MG63 (cell line): ENCODE data around the gene IQGAP2. TPM values are rescaled to one million over a fixed set of nuclear protein-coding genes. Genes with fewer than 3 reads are reported as not detected.
"Not testable (repeated sequence)": the region's sequence is repeated elsewhere in the genome, so short reads cannot be mapped to it uniquely, and the experiment has no call there.

Source experiments
- DNase-seq: peaks from one replicate; pipeline ENCODE4 v3.0.0-alpha.2; 2020
- H3K27me3 ChIP-seq: fragments of 250-450 bp; sonication (Bioruptor Pico); 2 replicates; pipeline ENCODE4 v1.5.1; 2020; ENCODE audit warnings: mild to moderate bottlenecking, moderate library complexity
- H3K36me3 ChIP-seq: fragments of 250-450 bp; sonication (Bioruptor Pico); 2 replicates; pipeline ENCODE4 v1.5.1; 2020; ENCODE audit warnings: mild to moderate bottlenecking, moderate library complexity
- H3K4me3 ChIP-seq: fragments of 250-450 bp; sonication (Bioruptor Pico); 2 replicates; pipeline ENCODE4 v1.5.1; 2020; ENCODE audit warnings: mild to moderate bottlenecking, moderate library complexity
- H3K9me3 ChIP-seq: fragments of 250-450 bp; sonication (Bioruptor Pico); 2 replicates; pipeline ENCODE4 v1.5.1; 2020; ENCODE audit warnings: mild to moderate bottlenecking, moderate library complexity
- total RNA-seq: library from RNA; depleted of rRNA; stranded (reverse); fragments of >200 nt; shearing (Covaris generic); gene quantifications from 2 replicates; pipeline ENCODE4 v1.2.3, GENCODE V29; 2014; ENCODE audit warnings: low replicate concordance

The IQGAP2 gene
- total RNA-seq, 1 experiment from 2014 or later: 12.3 TPM

DNA sequence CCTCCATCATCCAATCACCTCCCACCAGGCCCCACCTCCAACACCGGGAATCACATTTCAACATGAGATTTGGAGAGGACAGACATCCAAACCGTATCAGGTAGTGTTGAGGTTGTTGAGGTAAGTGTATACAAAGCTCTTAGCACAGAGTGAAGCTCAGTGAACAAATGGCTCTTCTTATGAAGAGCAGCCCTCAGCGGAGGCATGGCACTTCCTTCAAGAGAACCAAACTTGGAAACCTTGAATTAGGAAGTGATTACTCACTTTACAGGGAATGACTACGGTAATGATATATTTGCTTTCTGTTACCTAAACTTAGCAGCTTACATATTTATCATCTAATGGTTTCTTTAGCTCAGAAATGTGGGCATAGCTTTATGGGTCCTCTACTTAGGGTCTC, 92.8 kb downstream of the IQGAP2 start:
- H3K36me3 ChIP-seq: no peaks in the 10 kb centered on the region

DNA sequence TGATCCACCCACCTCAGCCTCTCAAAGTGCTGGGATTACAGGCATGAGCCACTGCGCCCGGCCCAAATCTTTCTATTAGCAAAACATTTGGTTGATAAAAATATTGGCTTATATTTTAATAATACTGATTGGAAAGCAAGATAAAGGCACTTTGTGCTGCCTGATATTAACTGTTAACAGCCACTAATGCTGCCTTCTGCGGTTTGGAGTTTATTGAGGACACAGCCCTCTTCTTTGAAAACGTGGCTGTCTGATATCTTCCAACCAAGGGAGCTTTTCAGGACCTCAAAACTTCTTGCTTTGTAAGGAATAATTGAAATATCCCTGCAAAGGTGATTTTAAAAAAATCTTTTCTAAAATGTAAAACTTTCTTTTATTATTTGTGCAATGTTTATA, 94.0 kb downstream of the IQGAP2 start:
- H3K4me3 ChIP-seq: no peak overlapping the region
- H3K36me3 ChIP-seq: no peaks in the 10 kb centered on the region
- no peak for DNase-seq
- H3K27me3 ChIP-seq: no peaks in the 10 kb centered on the region
- H3K9me3 ChIP-seq: no peaks in the 10 kb centered on the region

More for the DNA sequence above, 92.8 kb downstream of the IQGAP2 start:
- Histone ChIP-seq H3K27me3 (no peaks in the 10 kb centered on the region), H3K9me3 (no peaks in the 10 kb centered on the region), H3K4me3 (no peak overlapping the region)
- DNase-seq: no peak

DNA sequence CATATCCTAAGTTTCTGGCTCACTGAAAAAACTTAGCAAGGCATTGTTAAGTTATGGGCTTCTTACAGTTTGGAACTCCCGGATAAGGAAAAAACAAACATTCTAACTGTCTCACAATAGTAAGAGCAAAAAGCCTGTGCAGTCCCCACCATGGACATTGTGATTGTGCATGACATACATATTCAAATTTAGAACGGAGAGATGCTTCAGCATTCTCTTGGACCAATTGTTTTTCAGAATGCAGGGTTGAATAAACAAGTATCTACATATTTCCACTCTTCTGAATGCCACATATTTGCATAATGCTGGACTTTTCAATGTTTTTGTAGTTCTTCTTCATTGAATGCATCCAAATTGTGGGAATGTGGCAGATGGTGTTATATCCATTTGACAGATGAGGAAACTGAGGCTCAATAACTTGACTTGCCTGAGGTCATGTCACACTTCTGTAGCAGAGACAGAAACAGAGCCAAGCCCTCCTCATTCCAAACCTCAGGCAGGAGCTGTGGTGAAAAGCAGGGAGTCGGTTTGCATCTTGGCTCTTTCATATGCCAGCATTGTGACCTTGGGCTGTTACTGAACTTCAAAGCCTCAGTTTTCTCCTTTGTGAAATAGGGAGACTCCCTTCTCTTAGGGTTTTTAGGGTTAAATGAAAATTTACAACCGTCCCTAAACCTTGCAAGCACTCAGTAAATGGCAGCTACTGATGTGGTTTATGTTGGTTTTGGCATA, 95.1 kb downstream of the IQGAP2 start:
- H3K36me3 ChIP-seq: no peaks in the 10 kb centered on the region
- no peak for DNase-seq
- no peaks in the 10 kb centered on the region for H3K9me3 ChIP-seq
- H3K27me3 ChIP-seq: no peaks in the 10 kb centered on the region
- no peak overlapping the region for H3K4me3 ChIP-seq

DNA sequence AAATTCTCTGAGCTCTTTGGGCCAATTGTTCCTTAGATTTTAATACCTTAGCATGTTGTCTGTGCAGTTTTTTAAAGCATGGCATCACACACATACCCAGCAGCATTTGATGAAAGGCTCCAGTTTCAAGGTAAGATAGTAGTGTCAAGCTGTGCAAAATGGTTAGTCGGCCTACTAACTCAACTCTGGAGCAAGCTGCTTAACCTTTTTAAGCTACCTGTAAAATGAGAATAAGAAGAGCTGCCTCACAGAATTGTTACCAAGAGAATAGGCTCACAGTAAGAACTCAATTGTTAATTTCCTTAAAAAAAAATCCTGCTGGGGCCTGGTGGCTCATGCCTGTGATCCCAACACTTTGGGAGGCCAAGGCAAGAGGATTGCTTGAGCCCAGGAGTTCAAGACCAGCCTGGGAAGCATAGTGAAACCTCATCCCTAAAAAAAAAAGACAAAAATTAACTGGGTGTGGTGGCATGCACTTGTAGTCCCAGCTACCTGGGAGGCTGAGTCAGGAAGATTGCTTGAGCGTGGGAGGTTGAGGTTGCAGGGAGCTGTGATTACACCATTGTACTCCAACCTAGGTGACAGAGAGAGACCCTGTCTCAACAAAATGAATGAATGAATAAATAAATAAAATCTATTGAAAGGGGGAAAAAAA, 96.5 kb downstream of the IQGAP2 start:
- Histone ChIP-seq H3K4me3 (no peak overlapping the region), H3K36me3 (no peaks in the 10 kb centered on the region), H3K27me3 (no peaks in the 10 kb centered on the region), H3K9me3 (no peaks in the 10 kb centered on the region)
- DNase-seq: no peak

DNA sequence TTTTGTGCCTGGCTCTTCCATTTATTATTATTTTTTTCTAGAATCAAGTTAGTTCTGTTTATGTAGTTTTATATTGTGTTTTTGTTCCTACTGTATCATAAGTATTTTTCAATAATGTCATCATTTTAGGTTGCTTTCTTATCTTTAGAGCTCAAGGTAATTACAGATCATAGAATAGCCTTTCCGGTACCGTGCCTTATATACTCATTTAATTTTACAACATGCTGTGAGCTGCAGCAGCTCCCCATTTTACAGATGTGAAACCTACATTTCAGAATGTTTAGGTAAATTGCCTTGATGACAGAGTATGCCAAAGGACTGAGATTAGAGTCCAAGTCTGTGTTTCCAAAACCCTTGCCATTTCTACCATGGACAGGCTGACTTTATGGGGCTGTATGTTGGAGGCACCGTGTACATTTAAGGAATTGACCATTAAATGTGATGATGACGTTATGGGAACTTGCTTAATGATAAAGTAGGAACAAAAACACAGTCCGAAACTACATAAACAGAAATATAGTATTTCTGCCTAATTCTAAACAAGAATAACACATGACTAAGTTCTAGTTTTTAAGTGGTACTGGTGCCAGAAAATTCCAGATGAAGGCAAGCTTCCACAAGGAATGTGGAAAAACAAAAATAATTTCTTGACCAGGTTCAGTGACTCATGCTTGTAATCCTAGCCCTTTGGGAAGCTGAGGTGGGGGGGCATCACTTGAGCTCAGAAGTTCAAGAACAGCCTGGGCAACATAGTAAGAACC, 97.7 kb downstream of the IQGAP2 start:
- no peaks in the 10 kb centered on the region for H3K27me3 ChIP-seq
- peak; percentile 36 for DNase-seq

DNA sequence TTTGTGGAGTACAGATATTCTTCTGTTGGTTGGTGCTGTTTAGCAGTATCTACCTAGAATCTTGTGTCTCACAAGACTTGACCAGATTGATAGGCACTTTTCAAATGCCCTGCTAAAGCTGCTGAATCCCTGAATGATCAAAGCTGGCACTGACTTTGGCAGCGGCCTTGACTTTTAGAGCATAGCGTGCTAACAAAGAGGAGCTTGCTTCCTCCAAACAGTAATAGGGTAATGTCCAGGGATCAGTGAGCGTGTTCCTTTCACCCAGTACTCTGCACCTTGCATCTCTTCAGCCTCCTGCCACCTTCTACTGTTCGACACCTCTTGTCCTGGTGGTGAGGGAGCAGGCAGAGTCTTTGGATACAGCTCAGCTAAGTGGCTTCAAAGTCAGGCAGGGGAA, 100.8 kb downstream of the IQGAP2 start:
- no peak for DNase-seq
- Histone ChIP-seq H3K4me3 (no peak overlapping the region), H3K9me3 (no peaks in the 10 kb centered on the region), H3K36me3 (no peaks in the 10 kb centered on the region), H3K27me3 (no peaks in the 10 kb centered on the region)

More for the DNA sequence above, 97.7 kb downstream of the IQGAP2 start:
- Histone ChIP-seq H3K9me3 (no peaks in the 10 kb centered on the region), H3K36me3 (no peaks in the 10 kb centered on the region), H3K4me3 (no peak overlapping the region)

DNA sequence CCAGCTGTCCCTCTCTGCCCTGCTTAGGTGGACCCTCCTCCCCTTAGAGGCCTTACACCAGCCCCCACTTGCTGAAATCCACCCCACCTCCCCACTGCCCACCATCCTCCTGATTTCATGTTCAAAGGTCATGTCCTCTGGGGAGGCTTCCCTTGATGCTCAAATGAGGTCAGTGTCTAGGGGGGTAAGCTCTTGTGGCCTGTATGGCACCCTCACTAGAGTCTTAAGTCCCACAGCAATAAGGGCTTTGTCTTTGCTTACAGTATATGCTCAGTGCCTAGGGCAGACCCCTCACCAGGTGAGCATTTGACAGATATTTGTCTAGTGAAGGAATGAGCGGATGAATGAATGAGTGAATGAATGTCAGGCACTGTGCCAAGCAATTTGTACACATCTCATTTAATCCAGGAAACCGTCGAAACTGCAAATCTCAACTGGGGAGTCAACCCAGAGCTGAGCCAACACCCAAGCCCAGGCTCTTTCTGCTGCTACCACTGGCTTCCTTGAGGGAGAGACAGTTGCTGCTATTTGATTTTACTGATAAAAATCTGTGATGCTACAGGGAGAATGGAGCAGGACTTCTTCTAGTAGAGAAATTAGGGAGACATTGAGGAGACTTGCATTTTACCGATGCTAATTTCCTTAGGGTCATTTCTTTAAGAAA, 101.9 kb downstream of the IQGAP2 start:
- H3K27me3 ChIP-seq: no peaks in the 10 kb centered on the region
- no peaks in the 10 kb centered on the region for H3K36me3 ChIP-seq
- no peaks in the 10 kb centered on the region for H3K9me3 ChIP-seq
- no peak for DNase-seq
- H3K4me3 ChIP-seq: no peak overlapping the region

DNA sequence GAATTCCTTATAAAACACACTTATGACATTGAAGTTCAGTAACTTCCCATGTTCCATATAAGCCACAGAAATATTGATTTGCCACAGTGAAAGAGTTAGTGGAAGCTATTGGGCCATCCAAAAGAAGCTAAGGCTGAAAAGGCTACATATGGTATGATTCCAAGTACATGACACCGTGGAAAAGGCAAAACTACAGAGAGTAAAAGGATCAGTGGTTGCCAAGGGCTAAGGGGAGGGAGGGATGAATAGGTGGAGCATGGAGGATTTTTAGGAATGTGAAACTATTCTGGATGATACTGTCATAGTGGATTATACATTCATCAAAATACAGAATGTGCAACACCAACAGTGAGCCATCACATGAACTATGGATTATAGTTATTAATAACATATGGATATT, 110.4 kb downstream of the IQGAP2 start:
- no peaks in the 10 kb centered on the region for H3K27me3 ChIP-seq
- no peak overlapping the region for H3K4me3 ChIP-seq
- no peaks in the 10 kb centered on the region for H3K36me3 ChIP-seq
- DNase-seq: no peak
- H3K9me3 ChIP-seq: no peaks in the 10 kb centered on the region

DNA sequence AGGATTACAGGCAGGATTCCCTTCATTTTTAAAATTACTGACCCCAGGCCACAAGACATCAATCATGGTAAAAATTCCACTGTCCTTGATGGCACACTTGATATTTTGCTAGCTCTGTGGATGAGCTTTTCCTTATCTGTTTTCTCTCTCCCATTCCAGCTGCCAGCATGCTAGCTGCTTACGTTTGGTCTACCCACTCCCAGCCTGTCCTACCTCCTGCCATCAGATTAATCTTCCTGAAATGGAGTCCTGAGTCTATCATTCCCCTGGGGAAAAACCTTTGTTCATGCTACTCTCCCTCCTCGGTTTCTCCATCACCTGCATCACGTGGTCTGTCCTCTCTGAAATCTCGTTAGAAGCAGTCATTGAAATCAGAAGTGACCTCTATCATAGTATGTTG, 111.2 kb downstream of the IQGAP2 start:
- no peak for DNase-seq
- no peaks in the 10 kb centered on the region for H3K27me3 ChIP-seq
- H3K9me3 ChIP-seq: no peaks in the 10 kb centered on the region
- H3K36me3 ChIP-seq: no peaks in the 10 kb centered on the region
- H3K4me3 ChIP-seq: no peak overlapping the region

DNA sequence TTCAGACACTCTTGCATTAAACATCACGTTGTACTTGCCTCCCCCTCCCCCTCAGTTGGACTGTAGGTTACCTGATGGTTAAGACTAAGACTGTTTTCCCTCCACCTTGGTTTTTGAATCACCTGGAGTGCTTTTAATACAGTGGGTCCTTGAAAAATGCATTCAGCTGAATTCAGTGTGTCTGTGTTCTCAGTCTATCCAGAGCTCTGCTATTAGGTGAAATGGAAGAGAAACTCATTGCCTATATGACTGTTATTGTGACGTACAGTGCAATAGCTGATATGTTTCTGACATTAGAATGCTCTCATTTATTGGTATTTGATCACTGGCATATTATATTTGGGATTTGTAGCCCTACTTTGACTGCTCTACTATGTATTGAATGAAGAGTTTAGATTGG, 111.6 kb downstream of the IQGAP2 start:
- no peaks in the 10 kb centered on the region for H3K27me3 ChIP-seq
- H3K4me3 ChIP-seq: no peak overlapping the region
- H3K9me3 ChIP-seq: no peaks in the 10 kb centered on the region
- DNase-seq: no peak
- no peaks in the 10 kb centered on the region for H3K36me3 ChIP-seq

DNA sequence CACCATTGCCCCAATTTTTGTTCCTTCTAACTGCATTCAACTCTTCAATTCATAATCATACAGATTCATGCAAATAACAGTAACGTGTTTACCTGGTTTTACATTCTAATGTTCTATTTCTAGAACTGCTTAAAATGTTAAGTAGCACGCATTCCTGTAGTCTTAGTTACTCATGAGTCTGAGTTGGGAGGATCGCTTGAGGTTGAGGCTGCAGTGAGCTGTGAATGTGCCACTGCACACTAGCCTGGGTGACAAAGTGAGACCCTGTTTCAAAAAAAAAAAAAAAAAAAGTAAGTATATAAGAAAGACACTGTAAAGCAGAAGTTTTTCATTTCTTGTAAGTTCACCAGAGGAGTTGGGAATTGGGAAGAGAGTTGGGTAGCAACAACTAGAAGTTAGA, 114.2 kb downstream of the IQGAP2 start:
- H3K4me3 ChIP-seq: no peak overlapping the region
- DNase-seq: no peak
- H3K9me3 ChIP-seq: no peaks in the 10 kb centered on the region
- no peaks in the 10 kb centered on the region for H3K27me3 ChIP-seq
- H3K36me3 ChIP-seq: no peaks in the 10 kb centered on the region

DNA sequence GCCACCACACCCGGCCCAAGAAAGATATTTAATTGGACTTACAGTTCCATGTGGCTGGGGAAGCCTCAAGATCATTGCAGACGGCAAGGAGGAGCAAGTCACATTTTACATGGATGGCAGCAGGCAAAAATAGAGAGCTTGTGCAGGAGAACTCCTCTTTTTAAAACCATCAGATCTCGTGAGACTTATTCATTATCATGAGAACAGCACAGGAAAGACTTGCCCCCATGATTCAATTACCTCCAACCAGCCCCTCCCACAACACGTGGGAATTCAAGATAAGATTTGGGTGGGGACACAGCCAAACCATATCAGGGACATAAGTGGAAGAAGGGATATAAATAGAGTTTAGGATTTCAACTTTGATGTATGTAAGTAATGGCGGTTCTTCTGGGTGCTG, 115.2 kb downstream of the IQGAP2 start:
- DNase-seq, H3K36me3 ChIP-seq, H3K9me3 ChIP-seq, H3K4me3 ChIP-seq, H3K27me3 ChIP-seq: not testable (repeated sequence)

DNA sequence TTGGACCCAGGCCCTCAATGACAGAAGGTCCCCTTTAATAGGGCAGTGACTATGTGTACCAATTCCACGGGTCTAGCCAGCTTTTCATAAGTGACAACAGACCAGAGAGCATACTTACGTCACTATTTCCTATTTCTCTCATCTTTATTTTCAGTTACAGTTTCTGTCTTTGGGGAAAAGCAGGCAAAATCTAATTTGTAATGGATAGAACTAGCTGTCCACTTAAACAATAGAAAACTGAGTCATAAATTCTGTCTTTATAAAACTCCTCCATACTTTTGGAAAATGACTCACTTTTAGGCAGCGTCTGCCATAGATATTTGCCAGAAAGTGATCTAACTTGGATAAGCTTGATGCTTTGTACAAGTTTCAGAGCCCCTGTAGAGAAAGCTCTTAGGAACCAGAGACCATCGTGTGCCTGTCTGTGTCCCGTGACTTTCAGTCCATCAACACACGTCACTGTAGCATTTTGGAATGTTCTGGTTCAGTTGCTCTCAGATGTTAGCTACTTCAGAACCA, 118.2 kb downstream of the IQGAP2 start:
- H3K27me3 ChIP-seq: no peaks in the 10 kb centered on the region
- no peaks in the 10 kb centered on the region for H3K9me3 ChIP-seq
- H3K4me3 ChIP-seq: no peak overlapping the region
- H3K36me3 ChIP-seq: no peaks in the 10 kb centered on the region
- peak; percentile 56 for DNase-seq

DNA sequence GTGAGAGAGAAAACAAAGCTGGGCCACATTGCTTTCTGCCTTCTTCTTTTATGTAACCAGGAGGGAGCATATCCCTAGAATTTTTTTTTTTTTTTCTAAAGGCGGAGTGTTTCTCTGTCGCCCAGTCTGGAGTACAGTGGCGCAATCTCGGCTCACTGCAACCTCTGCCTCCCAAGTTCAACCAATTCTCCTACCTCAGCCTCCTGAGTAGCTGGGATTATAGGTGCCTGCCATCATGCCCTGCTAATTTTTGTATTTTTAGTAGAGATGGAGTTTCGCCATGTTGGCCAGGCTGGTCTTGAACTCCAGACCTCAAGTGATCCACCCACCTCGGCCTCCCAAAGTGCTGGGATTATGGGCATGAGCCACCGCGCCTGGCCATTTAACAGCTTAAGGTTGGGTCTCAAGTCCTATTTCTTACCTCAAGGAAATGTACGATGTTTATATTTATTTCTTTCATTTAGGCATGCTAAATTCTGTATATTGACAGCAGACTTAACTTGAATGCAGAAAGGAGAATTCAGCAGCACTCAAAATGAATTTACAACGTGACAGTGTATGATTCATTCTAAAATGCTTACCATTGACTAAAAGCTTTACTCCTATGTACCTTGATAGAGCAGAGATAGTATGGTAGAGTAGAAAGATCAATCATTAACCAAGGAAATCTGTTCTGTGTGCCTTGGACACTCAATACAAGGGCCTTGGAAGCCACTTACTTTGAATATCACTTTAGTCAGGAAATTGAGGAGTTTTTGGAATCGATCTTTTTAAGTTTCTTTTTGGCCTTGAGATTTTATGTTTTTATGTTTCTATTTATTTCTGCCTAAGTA, 119.2 kb downstream of the IQGAP2 start:
- H3K27me3 ChIP-seq: no peaks in the 10 kb centered on the region
- DNase-seq: no peak
- no peaks in the 10 kb centered on the region for H3K9me3 ChIP-seq
- no peaks in the 10 kb centered on the region for H3K36me3 ChIP-seq
- no peak overlapping the region for H3K4me3 ChIP-seq

DNA sequence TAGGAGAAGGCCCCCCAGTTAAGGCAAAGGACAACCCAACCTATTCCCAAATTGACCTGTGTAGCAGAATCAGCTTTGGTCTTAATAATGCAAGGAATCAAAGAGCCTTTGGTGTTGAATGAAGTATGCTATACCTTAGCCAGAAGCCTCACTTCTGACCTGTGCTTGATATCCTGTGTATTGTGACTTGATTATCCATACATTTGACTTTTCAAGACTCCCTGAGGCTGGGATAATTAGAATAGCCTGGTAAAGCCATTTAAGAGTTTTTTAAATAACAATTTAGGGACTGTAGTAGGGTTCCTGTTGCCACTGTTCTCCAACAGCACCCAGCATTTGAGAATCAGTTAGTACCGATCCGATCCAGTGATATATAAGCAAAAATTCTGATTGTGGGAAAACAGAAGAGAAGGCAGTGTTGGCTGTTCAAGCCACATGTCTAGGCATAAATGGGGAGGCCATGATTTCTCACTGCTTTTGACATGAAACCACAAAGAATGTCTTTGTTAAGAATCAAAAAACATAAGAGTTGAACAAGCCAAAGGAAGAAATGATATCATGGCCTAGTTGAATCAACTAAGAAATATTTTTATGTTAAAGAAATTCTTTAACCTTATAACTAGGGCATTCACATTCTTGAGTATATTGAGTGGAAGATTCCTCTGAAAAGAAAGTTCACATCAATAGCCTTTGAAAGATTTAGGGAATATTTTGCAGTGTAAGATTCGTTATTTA, 121.2 kb downstream of the IQGAP2 start:
- Histone ChIP-seq H3K36me3 (no peaks in the 10 kb centered on the region), H3K9me3 (no peaks in the 10 kb centered on the region), H3K27me3 (no peaks in the 10 kb centered on the region), H3K4me3 (no peak overlapping the region)
- no peak for DNase-seq

DNA sequence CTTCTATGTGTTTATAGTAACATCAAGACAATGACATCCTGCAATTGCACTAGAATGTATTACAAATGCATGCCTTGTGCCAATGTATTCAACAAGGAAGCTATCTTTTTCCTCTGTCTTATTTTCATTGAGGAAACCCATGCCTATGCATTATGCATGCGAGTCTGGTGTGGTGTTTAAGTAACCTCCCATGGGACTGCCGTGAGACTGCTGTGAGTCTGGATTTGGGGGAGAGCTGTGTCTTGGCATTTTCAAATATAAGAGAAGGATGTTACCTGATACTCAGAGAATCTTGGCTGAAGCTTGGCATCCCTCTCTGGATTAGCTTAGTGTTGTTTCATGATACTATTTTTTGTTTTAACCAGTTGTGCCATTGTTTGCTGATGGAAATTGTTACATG, 121.8 kb downstream of the IQGAP2 start:
- no peaks in the 10 kb centered on the region for H3K27me3 ChIP-seq
- peak; percentile 70 for DNase-seq

More for the DNA sequence above, 121.8 kb downstream of the IQGAP2 start:
- Histone ChIP-seq H3K36me3 (no peaks in the 10 kb centered on the region), H3K9me3 (no peaks in the 10 kb centered on the region), H3K4me3 (no peak overlapping the region)
